Measurements from ENCODE around the gene MAPK14.

GRCh38 chr6:36114798-36115408 lies 87.3 kb downstream of the MAPK14 start:
- TF ChIP-seq POLR2A (IDR thresholded peaks at IDR 0.05; ENCODE audit: low read depth, low read length) (no peak), EZH2 (IDR thresholded peaks at IDR 0.05; ENCODE audit: borderline replicate concordance, low read depth, low read length, severe bottlenecking) (no peak), POLR2AphosphoS5 (IDR thresholded peaks at IDR 0.05; ENCODE audit: insufficient read depth, low read depth, low read length) (no peak), CTCF (IDR thresholded peaks at IDR 0.05; ENCODE audit: extremely low read depth in 1 of 2, insufficient read depth in 1 of 2, low read depth in 1 of 2, low read length in 2 of 2) (no peak), MAX (IDR thresholded peaks at IDR 0.05; ENCODE audit: insufficient read depth, insufficient read length) (no peak), MYC (IDR thresholded peaks at IDR 0.05; ENCODE audit: low read depth, low read length) (no peak), FOS (IDR thresholded peaks at IDR 0.05; ENCODE audit: borderline replicate concordance, insufficient read depth, low read length) (no peak), JUN (IDR thresholded peaks at IDR 0.05; ENCODE audit: borderline replicate concordance, insufficient read depth, insufficient read length, low read depth) (no peak)
